ENCODE results near the gene NT5C1B. TPM values are rescaled to one million over a fixed set of nuclear protein-coding genes. Genes with fewer than 3 reads are reported as not detected.

Gene NT5C1B
- total RNA-seq, 4 donors from 2014 or later: not detected

DNA sequence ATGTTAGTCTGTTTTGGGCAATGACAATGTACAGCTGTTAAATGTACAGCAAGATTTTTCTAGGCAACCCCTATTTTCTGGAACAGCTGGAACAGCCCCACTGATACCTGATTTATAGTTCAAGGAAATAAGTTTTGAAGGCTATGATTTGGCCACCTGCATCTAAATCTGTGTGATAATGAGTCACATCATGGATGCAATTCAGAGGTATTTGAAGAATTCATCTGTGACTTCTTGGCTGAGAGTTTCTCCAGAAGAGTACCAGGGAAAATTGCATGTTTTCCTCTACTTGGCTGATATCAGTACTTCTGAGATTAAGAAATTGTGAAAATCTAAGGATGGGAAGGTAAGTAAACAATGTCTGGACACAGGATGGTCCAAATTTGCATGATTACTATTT lies 40.7 kb upstream of the NT5C1B start:
- Histone ChIP-seq H3K4me3 (no peak overlapping the region), H3K9me3 (peaks cover 0 to 9% of the 10 kb centered on the region in 2 donors), H3K27me3 (no peaks in the 10 kb centered on the region), H3K4me1 (no peaks in the 10 kb centered on the region), H3K36me3 (no peaks in the 10 kb centered on the region), H3K27ac (no peak overlapping the region)
- in situ Hi-C loops (cut with MboI; ENCODE audit: low pct_ligation_motif_present in 1 of 4, low pct_unique_long_range_greater_than_20kb in 1 of 4, low sequenced_read_pairs in 3 of 4): no loop called here
- TF ChIP-seq POLR2A (IDR thresholded peaks at IDR 0.05): no peak
- no peak for TF ChIP-seq POLR2AphosphoS5 (IDR thresholded peaks at IDR 0.05)
- TF ChIP-seq, protein P1, sequence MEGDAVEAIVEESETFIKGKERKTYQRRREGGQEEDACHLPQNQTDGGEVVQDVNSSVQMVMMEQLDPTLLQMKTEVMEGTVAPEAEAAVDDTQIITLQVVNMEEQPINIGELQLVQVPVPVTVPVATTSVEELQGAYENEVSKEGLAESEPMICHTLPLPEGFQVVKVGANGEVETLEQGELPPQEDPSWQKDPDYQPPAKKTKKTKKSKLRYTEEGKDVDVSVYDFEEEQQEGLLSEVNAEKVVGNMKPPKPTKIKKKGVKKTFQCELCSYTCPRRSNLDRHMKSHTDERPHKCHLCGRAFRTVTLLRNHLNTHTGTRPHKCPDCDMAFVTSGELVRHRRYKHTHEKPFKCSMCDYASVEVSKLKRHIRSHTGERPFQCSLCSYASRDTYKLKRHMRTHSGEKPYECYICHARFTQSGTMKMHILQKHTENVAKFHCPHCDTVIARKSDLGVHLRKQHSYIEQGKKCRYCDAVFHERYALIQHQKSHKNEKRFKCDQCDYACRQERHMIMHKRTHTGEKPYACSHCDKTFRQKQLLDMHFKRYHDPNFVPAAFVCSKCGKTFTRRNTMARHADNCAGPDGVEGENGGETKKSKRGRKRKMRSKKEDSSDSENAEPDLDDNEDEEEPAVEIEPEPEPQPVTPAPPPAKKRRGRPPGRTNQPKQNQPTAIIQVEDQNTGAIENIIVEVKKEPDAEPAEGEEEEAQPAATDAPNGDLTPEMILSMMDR (IDR thresholded peaks at IDR 0.05): no peak
- TF ChIP-seq EP300 (IDR thresholded peaks at IDR 0.05; ENCODE audit: low read depth): no peak
- no peak for DNase-seq
- intact Hi-C loops (cut with DNase I; ENCODE audit: low total_unique reads): no loop called here

DNA sequence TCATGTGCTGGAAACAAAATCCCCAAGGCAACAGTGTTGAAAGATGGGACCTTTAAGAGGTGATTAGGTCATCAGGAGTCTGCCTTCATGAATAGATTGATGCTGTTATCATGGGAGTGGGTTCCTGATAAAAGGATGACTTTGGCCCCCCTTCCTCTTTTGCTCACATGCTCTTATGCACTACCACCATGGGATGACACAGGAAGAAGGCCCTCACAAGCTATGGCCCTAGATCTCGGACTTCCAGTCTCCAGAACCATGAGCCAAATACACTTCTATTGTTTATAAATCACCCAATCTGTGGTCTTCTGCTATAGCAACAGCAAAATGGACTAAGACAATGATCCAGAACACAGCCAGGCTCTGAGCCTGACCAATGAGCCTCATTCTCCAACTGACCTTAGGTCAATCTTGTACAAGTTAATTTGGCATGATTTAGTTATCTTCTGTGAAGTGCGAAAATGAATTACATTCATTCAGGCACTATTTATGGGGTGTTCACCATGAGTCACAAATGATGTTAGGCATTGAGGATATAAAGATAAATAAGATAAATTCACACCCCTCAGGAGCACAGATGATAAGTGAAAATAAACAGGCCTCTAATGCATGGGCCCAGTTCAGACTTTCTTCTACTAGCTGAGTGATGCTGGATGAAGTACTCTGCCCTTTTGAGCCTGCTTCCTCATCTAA lies 37.7 kb upstream of the NT5C1B start:
- Histone ChIP-seq H3K36me3 (no peaks in the 10 kb centered on the region), H3K27ac (no peak overlapping the region), H3K9me3 (no peaks in the 10 kb centered on the region), H3K4me3 (no peak overlapping the region), H3K27me3 (no peaks in the 10 kb centered on the region), H3K4me1 (no peaks in the 10 kb centered on the region)
- in situ Hi-C loops (cut with MboI; ENCODE audit: low pct_ligation_motif_present in 1 of 4, low pct_unique_long_range_greater_than_20kb in 1 of 4, low sequenced_read_pairs in 3 of 4) (no loop called here), intact Hi-C loops (cut with DNase I; ENCODE audit: low total_unique reads) (no loop called here)
- TF ChIP-seq POLR2AphosphoS5 (IDR thresholded peaks at IDR 0.05) (no peak), POLR2A (IDR thresholded peaks at IDR 0.05) (no peak), EP300 (IDR thresholded peaks at IDR 0.05; ENCODE audit: low read depth) (no peak)
- TF ChIP-seq, protein P1 (IDR thresholded peaks at IDR 0.05): no peak
- 75% methylated on average over 2 of the region's 2 CpGs; no CpG with 5 or more reads in 1 of the 2 donors for WGBS, 2 donors (ENCODE audit: low coverage in 1 of 2)
- DNase-seq: no peak

DNA sequence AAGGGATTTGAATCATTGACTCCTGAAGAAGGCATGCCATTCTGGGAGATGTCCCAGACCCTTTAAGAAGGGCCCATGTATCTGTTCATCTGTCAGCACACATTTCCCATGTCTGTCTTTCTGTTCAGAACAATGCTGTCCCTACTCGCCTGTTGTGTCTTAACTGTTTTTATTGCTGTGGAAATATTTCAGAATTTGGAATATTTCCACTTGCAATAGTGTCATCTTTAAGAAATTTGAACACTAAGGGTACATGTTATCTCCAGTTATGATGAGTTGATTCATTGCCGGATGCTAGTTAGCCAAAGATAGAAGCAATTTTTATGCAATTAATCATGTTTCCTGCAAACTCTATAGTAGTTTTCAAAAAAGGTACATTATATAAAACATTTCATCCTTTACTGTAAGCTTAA lies 36.9 kb upstream of the NT5C1B start:
- WGBS, 2 donors (ENCODE audit: low coverage in 1 of 2): 61 to 81% methylated on average over 2 of the region's 2 CpGs
- Histone ChIP-seq H3K27ac (no peak overlapping the region), H3K27me3 (no peaks in the 10 kb centered on the region), H3K9me3 (no peaks in the 10 kb centered on the region), H3K4me3 (no peak overlapping the region), H3K4me1 (no peaks in the 10 kb centered on the region), H3K36me3 (no peaks in the 10 kb centered on the region)
- no peak for DNase-seq
- intact Hi-C loops (cut with DNase I; ENCODE audit: low total_unique reads): no loop called here
- TF ChIP-seq POLR2A (IDR thresholded peaks at IDR 0.05): no peak
- TF ChIP-seq, protein P1 (IDR thresholded peaks at IDR 0.05): no peak
- TF ChIP-seq POLR2AphosphoS5 (IDR thresholded peaks at IDR 0.05): no peak
- TF ChIP-seq EP300 (IDR thresholded peaks at IDR 0.05; ENCODE audit: low read depth): no peak
- in situ Hi-C loops (cut with MboI; ENCODE audit: low pct_ligation_motif_present in 1 of 4, low pct_unique_long_range_greater_than_20kb in 1 of 4, low sequenced_read_pairs in 3 of 4): no loop called here

DNA sequence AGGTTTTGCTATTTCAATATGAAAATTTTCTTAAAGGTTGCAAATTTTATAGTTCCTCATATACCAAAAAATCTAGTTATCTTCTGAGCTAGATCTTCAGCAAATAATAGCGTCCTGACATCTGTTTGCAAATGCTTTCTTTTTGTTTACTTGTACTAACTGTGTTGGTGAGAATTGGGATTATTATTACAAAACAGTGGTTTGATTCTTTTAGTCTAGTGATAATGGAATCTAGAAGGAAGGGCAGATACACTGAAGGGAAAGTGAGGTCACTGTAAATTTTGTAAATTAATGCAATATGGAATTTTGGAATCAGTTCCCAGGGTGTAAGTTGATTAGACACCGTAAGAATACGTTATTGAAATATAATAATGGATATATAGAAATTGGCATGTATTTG lies 36.2 kb upstream of the NT5C1B start:
- WGBS, 2 donors (ENCODE audit: low coverage in 1 of 2): 80 to 84% methylated on average over 3 of the region's 3 CpGs
- H3K27ac ChIP-seq: no peak overlapping the region
- in situ Hi-C loops (cut with MboI; ENCODE audit: low pct_ligation_motif_present in 1 of 4, low pct_unique_long_range_greater_than_20kb in 1 of 4, low sequenced_read_pairs in 3 of 4): no loop called here

More for the DNA sequence above, 36.2 kb upstream of the NT5C1B start:
- no peaks in the 10 kb centered on the region for H3K4me1 ChIP-seq
- no peaks in the 10 kb centered on the region for H3K36me3 ChIP-seq
- no peak overlapping the region for H3K4me3 ChIP-seq
- DNase-seq: no peak
- no peaks in the 10 kb centered on the region for H3K9me3 ChIP-seq
- intact Hi-C loops (cut with DNase I; ENCODE audit: low total_unique reads): no loop called here
- TF ChIP-seq POLR2A (IDR thresholded peaks at IDR 0.05) (no peak), EP300 (IDR thresholded peaks at IDR 0.05; ENCODE audit: low read depth) (no peak), POLR2AphosphoS5 (IDR thresholded peaks at IDR 0.05) (no peak)
- TF ChIP-seq, protein P1 (IDR thresholded peaks at IDR 0.05): no peak
- no peaks in the 10 kb centered on the region for H3K27me3 ChIP-seq

Measured in transverse colon (tissue), 4 donors.